SW480 (cell line): ENCODE data around the gene GAGE12J.
"Not testable (repeated sequence)": the region's sequence is repeated elsewhere in the genome, so short reads cannot be mapped to it uniquely, and the experiment has no call there.

Experiments used
- DNase-seq: peaks from one replicate; pipeline ENCODE4 v3.0.0-alpha.2; 2016; ENCODE audit warnings: low spot score

The GAGE12J gene

DNA sequence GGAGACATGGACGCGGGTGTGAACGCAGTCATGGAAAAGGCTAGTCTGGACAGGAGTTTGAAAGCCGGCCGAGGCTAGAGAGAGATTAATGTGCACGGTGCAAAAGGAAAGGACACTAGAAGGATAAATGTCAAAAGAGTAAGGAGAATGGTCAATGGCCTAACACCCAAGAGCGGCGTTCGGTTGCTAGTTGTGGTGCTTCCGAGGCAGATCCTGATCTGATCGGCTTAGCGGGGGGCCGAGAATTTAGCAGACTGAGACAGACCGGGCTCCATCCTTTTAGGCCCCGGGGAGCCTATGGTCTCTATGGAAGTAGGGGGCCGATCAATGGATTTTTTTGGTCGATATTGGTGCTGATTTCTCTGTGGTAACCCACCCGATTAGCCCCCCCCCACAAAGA lies 11.5 kb upstream of the GAGE12J start:
- DNase-seq = no peak

GRCh38 chrX:49312176-49312575 lies 9.7 kb upstream of the GAGE12J start:
- DNase-seq = no peak

- DNase-seq = no peak
Measured at GRCh38 chrX:49316085-49316484, 5.8 kb upstream of the GAGE12J start.

GRCh38 chrX:49322266-49322665 lies 429 bp downstream of the GAGE12J start:
- not testable (repeated sequence) for DNase-seq

DNA sequence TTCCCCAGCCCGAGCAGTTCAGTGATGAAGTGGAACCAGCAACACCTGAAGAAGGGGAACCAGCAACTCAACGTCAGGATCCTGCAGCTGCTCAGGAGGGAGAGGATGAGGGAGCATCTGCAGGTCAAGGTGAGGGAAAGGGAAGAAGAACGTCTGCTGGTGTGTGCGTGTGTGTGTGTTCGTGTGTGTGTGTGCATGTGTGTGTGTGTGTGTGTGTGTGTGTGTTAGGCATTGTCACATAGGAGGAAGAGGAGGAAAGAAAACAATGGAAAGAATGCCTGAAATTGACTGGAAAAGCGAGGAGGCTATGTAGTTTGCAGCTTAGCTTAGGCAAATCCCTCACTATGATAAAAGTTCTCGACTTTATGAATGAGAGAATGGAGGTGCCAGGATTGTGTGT lies 1.9 kb downstream of the GAGE12J start:
- not testable (repeated sequence) for DNase-seq

- DNase-seq = not testable (repeated sequence)
Measured at GRCh38 chrX:49330421-49330820, 8.6 kb downstream of the GAGE12J start.

GRCh38 chrX:49331282-49331681 lies 9.4 kb downstream of the GAGE12J start, which contains the start of gene GAGE13:
Gene GAGE13, plus strand, starts transcription at chrX:49331582. Its CDS starts 1,156 bp downstream, at chrX:49332738.
- DNase-seq = not testable (repeated sequence)

DNA sequence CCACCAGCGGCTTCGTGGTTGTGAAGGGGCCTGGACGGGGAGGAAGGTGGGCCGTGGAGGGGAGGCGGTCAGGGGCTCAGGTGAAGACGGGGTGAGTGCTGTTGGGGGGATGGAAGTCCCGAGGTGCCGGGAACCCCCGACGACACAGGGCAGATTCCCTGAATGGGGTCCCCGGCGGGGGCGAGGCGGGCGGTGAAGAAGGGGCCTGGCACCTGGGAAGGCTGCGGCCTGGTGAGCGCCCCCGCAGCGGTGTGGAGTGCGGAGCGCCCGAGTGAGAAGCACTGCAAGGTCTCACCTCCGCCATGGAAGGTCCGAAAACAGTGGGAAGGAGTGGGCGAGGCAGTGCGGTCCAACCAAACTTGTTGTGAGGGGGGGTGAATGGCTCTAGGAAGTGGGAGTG lies 10.0 kb downstream of the GAGE12J start:
- not testable (repeated sequence) for DNase-seq

- not testable (repeated sequence) for DNase-seq
Measured at GRCh38 chrX:49341449-49341848, 19.6 kb downstream of the GAGE12J start.

DNA sequence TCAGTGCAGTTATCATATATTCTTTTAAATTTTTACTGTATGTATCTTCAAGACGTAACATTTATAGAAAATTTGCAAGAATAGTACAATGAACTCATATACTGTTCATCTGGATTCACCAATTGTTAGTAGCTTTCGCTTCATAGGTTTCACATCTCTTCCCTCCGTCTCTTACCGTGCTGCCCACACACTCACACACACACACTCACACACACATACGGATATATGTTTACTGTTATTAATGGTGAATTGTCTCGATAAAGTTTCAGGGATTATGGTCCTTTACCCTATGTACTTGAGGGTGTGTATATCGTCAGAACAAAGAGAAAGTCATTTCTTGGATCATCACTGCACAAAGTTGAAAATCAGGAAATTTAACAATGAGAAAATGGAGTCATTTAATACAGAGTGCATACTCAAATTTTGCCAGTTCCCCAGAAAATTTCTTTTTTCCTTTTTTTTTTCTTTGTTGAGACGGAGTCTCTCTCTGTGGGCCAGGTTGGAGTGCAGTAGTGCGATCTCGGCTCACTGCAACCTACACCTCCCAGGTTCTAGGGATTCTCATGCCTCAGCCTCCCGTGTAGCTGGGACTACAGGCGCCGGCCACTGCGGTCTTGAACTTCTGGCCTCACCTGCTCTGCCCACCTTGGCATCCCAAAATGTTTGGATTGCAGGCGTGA lies 22.8 kb downstream of the GAGE12J start:
- not testable (repeated sequence) for DNase-seq

DNA sequence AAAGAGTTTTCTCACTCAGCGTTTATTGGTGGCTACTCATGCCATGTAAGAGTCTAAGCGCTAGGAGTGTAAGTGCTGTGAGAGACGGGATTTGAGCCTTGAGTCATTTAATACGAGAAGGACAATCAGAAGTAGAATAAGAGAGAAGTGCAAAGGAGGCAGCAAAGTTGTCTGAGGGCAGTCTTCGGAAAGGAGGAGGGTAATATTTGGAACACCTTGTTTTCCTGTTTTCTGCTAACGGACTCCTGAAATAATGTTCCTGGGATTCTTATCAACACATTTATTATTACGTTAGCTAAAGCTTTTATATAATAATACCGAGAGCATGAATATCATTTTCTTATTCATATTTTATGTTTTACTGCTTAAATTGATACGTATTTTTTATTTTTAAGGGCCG lies 23.6 kb downstream of the GAGE12J start:
- not testable (repeated sequence) for DNase-seq

DNA sequence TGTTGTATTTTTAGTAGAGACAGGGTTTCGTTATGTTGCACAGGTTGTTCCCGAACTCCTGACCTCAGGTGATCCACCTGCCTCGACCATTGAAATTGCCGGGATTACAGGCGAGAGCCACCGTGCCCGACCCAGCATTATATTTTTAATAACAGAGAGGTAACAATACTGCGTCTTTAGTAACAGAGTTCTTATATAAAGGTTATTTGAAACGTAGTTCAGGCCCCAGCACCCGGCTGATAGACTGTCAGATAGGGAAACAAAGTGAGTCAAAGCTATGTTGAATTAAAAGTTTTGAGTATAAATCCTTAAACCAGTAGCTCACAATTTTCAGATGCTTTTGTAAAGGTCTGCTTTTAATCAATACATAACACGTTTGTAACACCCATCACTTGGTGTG lies 24.3 kb downstream of the GAGE12J start:
- not testable (repeated sequence) for DNase-seq
